ENCODE measurements around the gene ALDH1B1.

DNA sequence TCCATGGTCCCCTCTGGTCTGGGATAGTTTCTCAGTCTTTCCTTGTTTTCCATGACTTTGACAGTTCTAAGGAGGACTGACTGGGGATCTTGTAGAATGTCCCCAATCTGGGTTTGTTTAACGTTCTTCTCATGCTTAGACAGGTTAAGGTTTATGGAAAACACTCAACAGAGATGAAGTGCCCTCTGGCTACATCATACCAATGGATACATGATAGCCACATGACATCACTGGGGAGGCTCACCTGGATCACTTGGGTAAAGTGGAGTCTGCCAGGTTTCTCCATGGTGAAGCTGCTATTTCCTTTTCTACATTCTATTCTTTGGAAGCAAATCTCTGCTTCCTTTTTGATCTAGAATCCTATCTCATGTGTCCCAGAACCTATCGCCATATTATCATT is 23.8 kb upstream of the ALDH1B1 start:
- TF ChIP-seq CTCF (conservative IDR thresholded peaks at IDR 0.05) (no peak), ZFX (IDR thresholded peaks at IDR 0.05) (no peak)
